DMS53 (cell line): ENCODE measurements around the gene PCSK9.
"Not testable (repeated sequence)": the region's sequence is repeated elsewhere in the genome, so short reads cannot be mapped to it uniquely, and the experiment has no call there.

Experiments
- DNase-seq: peaks from one replicate; lab custom pipeline; 2025; lab: John Stamatoyannopoulos, UW

Gene PCSK9

DNA sequence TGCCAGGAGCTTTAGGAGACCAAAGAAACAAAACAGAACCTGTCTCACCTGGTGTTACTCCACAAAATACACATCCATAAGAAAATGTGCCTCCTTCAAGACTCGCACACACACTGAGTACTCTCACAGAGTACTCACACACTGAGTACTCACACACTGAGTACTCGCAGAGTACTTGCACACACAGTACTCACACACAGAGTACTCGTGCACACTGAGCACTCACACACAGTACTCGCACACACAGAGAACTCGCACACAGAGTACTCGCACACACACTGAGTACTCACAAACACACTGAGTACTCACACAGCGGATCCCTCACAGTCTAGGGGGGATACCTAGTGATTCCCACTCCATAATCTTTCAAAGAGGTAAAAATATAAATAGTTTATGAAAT, 40.3 kb downstream of the PCSK9 start:
- DNase-seq: no peak

DNA sequence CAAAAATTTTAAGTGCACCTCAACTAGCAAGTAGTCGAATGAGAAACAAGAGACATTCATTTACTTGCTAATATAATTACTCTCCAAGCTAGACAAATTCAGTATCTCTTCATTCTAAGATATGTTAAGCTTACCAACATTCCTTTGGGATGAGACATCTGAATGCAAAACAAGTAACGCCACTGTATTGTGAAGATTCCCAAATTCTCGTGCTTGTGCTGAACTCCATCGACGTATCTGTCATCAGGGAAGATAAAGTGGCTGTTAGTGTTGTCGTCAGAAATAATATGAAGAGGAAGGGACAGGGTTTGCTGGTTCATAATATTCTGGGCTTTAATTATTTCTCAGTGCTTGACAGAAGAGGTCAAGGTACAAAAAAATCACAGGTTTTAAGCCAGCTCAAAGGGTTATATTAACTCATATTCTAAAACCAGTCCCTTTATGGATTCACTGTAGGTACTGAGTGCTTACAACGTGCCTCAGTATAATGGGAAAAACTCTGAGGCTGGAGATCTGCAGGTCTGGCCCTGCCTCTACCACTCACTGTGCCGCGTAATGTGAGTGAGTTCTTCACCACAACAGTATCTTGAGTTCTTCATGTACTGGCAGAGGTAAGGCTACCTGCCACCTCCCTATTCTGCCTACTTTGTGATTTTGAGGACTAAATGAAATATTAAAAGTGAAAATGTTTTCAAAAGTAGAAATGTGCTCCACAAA, 42.0 kb downstream of the PCSK9 start:
- no peak for DNase-seq

DNA sequence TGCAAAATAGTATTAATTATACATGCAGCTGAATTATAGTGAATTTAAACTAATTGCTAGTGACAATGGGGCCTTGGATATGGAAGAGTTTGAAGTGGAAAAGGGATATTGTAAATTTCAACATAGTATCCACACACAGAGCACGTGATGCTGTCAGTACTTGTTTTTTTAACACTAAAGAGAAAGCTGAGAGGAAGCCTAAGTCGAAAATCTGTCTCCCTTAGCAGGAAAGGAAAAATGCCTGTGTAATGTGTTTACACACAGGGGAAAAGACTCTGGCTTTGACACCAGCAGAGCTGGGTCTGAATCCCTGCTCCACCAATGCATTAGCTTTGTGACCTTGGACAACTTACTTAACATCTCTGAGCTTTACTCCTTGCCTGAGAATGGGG, 42.6 kb downstream of the PCSK9 start:
- no peak for DNase-seq

DNA sequence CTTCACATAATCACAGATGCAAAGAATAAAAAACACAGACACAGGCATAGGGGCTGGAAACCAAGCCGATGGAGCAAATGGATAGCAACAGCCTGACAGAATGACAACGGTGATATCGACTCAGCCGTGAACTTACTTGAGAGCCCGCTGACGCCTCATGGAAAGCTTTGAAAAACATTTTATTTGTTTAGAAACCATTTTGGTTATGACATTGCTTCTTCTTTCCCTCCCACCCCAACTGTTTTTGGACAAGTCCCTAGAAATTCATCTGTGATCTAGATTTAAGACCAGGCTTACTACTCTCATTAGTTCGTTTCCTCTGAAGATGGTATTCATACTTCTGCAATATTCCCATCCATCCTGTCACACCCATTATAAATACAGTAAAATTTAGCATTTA, 44.9 kb downstream of the PCSK9 start:
- no peak for DNase-seq

DNA sequence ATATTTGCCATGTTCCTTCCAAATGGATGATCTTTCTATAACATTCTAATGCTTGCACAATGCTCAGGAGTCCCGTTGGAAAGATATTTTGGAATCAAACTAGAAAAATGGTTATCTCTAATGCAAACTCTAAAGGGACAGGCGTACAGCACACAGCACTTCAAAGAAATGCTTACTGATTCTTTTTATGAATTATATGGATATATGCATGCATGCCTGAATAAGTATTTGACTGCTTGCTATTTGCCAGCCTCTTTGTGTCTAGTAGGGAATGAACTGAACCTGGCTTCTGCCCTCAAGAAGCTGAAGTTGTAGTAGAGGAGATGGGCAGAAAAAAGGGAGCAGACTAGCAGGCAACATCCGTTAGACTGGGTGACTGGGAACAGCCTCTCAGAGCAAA, 48.1 kb downstream of the PCSK9 start:
- DNase-seq: no peak

DNA sequence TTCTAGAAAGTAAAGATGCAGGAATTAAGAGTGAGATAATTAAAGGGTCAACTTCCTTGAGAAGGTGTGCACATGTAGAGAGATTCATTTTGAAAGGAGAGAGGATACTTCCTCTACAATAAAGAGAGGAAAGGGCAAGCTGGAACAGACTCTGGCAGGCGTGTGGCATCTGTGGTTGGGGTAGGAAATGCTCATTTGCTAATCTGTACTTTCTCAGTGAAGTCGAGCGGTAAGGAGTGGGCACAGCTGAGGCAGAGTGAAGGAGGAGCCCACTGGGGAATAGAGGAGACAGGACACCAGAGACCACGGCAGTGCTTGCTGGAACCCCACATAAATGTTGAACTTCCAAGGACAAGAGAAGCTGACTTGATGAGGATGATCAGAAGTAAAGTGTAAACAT, 49.1 kb downstream of the PCSK9 start:
- no peak for DNase-seq

GRCh38 chr1:55089683-55090082, 50.3 kb downstream of the PCSK9 start:
- DNase-seq: no peak

DNA sequence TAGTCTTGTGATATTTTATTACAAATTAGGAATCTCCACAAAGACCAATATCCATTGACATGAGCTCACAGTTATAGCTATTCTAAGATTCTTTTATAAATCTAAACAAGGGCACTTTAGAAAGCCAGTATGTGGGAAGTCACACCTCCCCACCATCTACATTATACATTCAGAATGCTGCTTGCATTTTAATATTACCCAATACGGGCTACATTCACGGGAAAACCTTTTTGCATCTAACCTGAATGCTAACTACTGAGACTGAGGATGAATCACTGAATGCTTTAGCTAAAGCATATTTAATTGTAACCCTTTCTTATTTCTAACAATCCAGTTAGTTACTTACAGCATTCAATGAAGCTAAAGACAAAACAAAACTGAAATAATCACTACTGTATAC, 53.1 kb downstream of the PCSK9 start:
- DNase-seq: no peak

DNA sequence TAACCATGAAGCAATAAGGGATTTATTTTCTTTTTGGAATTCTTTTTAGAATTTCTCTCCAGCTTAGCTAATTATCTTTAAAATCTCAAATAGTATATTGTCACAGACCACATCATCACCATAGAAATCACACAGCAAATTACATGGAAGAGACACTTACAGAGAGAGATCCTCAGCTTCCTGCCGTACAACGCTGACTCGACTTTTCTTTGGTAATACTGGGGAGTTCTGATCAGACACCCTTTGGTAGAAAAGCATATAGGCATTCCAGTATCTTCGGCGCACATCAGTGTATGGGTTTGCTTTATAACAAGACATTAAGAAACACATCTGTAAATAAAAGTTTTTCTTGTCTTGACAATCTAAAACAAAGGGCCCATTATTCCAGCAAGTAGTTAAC, 55.7 kb downstream of the PCSK9 start:
- DNase-seq: no peak

DNA sequence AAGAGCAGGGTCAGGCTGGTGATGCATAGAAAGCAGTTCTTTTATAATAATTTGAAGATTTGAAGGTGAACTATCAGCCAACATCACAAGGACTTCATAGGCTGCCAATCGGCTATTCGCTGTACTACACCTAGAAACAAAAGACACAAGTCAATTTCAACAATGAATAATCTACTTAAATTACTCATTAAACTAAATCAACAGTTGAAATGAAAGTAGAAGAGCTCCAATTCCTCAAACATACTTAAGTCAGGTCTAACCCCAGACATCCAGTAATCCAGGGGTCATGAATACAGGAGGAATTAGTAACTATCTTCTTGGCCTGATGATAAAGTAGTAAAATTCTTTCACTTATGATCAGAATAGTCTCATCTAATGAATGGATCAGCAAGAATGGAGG, 64.5 kb downstream of the PCSK9 start:
- DNase-seq: no peak

- no peak for DNase-seq
Observed at GRCh38 chr1:55107101-55107500, 67.8 kb downstream of the PCSK9 start.

GRCh38 chr1:55109005-55109404, 69.7 kb downstream of the PCSK9 start:
- not testable (repeated sequence) for DNase-seq
